PC-3 (cell line): ENCODE results near the gene PBX3.

Experiments
- EZH2phosphoT487 ChIP-seq: fragments of 300-600 bp; sonication (generic); IDR thresholded peaks from 2 replicates; pipeline ENCODE4 v1.6.1; 2018; ENCODE audit warnings: mild to moderate bottlenecking, antibody characterized with exemption, low read length, borderline replicate concordance
- TF ChIP-seq, protein P1 (sequence below): fragments of 300-600 bp; sonication (generic); conservative IDR thresholded peaks from 2 replicates; pipeline ENCODE4 v1.5.1; 2017; ENCODE audit warnings: antibody characterized with exemption, low read depth, mild to moderate bottlenecking, low read length

DNA sequence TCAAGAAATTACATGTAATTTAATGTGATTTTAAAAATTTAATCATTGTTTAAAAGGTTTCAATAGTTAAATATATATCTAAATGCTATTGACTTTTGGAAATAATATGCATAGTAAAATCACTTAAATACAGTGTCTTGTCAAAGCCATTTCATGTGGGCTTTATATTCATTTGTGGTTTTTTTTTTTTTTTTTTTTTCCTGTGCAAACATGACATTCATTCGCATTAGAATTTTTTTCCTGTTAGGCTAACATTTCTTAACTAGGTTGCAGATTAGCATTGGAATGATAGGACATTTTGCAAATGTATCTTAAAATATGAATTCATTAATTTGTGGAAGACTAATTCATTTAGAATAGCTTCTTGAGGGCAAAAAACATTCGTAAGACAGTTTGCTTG lies 149.8 kb downstream of the PBX3 start:
- no peak for TF ChIP-seq EZH2phosphoT487
- TF ChIP-seq, protein P1, sequence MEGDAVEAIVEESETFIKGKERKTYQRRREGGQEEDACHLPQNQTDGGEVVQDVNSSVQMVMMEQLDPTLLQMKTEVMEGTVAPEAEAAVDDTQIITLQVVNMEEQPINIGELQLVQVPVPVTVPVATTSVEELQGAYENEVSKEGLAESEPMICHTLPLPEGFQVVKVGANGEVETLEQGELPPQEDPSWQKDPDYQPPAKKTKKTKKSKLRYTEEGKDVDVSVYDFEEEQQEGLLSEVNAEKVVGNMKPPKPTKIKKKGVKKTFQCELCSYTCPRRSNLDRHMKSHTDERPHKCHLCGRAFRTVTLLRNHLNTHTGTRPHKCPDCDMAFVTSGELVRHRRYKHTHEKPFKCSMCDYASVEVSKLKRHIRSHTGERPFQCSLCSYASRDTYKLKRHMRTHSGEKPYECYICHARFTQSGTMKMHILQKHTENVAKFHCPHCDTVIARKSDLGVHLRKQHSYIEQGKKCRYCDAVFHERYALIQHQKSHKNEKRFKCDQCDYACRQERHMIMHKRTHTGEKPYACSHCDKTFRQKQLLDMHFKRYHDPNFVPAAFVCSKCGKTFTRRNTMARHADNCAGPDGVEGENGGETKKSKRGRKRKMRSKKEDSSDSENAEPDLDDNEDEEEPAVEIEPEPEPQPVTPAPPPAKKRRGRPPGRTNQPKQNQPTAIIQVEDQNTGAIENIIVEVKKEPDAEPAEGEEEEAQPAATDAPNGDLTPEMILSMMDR = no peak
